H7 (cell line): ENCODE measurements around the gene PCDH9. TPM values are rescaled to one million over a fixed set of nuclear protein-coding genes. Genes with fewer than 3 reads are reported as not detected.
A peak's percentile ranks its signal among the peaks of the same experiment; 100 is the strongest.

ENCODE experiments used
- DNase-seq: peaks from one replicate; pipeline ENCODE4 v3.0.0; 2012
- H3K27me3 ChIP-seq: 2 replicates; pipeline ENCODE4 v1.6.0; 2011; ENCODE audit warnings: mild to moderate bottlenecking, low read length; ENCODE audit not compliant: control insufficient read depth, insufficient read depth
- H3K36me3 ChIP-seq: replicated peaks from 2 replicates; pipeline ENCODE4 v1.5.1; 2011; ENCODE audit warnings: low read length; ENCODE audit not compliant: control insufficient read depth, insufficient read depth
- H3K4me3 ChIP-seq: 2 replicates; pipeline ENCODE4 v1.5.1; 2011; ENCODE audit warnings: low read depth, mild to moderate bottlenecking, control low read depth, low read length, moderate library complexity; ENCODE audit not compliant: insufficient read depth
- total RNA-seq: library from RNA; depleted of rRNA; stranded (reverse); fragments of >200 nt; shearing (Covaris generic); gene quantifications from 2 replicates; pipeline ENCODE4 v1.2.3, GENCODE V29; 2014

The PCDH9 gene
- total RNA-seq, 1 experiment from 2014 or later, result 0.14 TPM

DNA sequence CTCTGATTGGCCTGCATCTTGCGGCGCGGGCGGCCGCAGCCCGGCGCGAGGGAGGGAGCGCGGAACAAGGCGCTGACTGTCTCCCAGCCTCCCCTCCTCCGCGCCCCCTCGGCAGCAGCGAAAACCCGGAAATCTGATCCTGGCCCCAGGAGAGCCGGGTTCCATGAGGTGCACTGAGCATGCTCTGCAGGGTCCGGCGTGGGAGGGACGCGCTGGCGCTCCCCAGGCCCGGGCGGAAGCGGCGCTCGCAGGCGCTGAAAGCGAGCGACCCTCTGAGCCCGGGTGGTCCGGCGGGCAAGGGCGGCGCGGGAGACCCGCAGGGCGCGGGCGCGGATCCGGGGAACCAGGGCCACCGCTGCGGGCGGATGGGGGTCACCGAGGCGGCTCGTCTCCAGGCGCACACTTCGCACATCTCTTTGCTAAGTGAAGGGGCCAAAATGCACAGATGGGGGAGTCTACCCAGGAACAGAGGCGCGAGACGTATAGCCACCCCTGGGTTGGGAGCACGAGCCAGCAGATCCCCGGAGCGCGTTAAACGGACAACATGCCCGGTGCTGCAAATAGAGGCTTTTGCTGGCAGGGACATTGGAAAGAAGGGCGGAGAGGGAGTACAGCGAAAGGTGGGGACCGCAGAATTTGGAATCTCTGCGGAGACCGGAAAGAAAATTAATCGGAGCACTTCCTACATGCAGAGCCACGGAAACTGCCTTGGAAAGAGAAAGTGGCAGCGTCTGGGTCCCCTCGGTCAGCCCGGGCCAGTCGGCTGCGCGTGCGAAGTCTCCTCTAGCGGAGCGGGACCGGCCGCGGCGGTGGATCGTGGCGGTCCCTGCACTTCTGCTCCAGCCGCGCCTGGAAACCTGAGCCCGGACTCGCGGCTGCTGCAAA is 510 bp upstream of the PCDH9 start:
- Histone ChIP-seq H3K36me3 (no peaks in the 10 kb centered on the region), H3K27me3 (peaks cover 23% of the 10 kb centered on the region), H3K4me3 (peak overlapping the region; percentile 65)
- DNase-seq, result peak; percentile 93

DNA sequence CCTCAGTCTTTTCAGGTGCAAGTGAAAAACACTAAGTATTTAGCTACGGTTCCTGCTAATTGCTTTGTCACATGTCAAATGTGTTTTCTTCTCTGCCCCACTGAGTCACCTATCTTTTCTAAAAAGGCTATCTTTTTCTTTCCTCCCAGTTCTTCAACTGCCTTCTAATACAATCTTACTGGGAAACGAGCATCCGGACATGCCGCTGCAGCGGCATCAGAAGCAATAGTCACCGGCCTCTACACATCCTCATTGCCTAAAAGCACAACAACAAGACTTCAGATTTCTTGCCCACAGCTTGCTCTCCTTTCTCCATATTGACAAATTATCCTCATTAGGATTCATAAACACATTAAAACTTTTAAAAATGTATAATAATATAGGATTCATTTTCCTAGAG is 1.2 kb downstream of the PCDH9 start:
- H3K4me3 ChIP-seq, result no peak overlapping the region
- peaks cover 23% of the 10 kb centered on the region for H3K27me3 ChIP-seq
- no peak for DNase-seq
- H3K36me3 ChIP-seq, result no peaks in the 10 kb centered on the region

DNA sequence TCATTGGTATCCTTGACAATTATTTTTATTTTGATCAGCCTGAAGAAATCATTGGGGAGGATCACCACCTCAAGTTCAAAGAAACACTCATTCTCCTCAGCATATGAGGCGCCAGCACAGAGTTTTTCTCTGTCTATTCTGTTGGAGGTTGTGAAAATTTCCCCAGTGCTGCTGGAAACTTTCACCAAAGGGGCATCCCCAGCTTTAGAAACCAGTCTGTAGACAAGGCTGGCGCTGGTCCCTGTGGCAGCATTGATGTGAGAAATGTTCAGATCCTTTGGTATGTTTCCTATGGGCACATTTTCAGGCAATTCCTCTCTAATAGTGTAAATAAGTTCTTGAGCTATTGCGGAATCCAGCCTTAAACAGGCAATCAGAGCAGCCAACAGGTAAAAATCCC is 2.1 kb downstream of the PCDH9 start:
- DNase-seq, result no peak
- Histone ChIP-seq H3K36me3 (no peaks in the 10 kb centered on the region), H3K27me3 (peaks cover 23% of the 10 kb centered on the region), H3K4me3 (no peak overlapping the region)

DNA sequence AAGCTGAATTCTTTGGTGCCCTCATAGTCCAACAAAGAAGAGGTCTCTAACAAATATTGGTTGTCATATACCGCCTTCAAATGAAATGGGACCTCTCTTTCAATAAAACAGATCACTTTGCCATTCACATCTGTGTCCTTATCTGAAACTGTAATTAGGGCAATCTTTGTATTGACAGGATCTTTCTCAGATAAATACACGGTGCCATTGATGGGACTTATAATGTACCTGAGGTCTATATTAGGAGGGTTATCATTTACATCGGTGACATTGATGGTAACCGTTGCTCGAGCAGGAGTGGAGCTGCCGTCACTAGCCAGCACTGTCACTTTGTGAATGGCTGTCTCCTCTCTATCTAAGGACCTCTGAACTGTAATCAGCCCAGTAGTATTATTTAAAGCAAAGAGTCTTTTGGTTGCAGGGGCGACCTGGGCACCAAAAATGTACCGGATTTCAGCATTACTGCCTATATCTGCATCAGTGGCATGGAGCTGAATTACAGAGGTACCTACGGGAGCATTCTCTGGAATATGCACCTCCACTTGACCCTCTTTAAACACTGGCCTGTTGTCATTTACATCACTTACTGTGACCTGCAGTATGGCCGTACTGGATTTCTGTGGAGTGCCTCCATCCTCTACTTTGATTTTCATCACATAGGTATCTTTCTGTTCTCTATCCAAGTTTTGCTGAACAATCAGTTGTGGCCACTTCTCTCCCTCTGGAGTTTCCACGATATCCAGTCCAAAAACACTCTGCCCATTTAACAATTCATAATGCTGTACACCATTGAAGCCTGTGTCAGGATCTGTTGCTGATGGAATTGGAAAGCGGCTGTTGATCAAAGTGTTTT is 2.8 kb downstream of the PCDH9 start:
- Histone ChIP-seq H3K27me3 (peaks cover 23% of the 10 kb centered on the region), H3K36me3 (no peaks in the 10 kb centered on the region), H3K4me3 (no peak overlapping the region)
- DNase-seq, result no peak

DNA sequence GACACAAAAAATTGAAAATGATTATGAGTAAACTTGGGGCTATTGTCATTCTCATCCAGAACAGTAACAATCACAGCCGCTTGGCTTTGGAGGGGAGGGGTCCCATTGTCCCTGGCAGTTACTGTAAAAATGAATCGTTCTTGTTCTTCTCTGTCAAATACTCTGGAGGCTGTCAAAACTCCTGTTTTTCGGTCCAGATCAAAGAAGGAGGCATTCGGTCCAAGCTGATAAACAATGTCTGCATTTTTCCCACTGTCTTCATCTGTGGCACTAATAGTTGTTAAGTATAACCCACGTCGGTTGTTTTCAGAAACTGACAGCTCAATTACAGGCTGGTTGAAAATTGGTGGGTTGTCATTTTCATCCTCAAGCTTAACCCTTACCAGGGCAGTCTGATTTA is 3.4 kb downstream of the PCDH9 start:
- Histone ChIP-seq H3K36me3 (no peaks in the 10 kb centered on the region), H3K27me3 (peaks cover 23% of the 10 kb centered on the region), H3K4me3 (no peak overlapping the region)
- DNase-seq, result no peak

DNA sequence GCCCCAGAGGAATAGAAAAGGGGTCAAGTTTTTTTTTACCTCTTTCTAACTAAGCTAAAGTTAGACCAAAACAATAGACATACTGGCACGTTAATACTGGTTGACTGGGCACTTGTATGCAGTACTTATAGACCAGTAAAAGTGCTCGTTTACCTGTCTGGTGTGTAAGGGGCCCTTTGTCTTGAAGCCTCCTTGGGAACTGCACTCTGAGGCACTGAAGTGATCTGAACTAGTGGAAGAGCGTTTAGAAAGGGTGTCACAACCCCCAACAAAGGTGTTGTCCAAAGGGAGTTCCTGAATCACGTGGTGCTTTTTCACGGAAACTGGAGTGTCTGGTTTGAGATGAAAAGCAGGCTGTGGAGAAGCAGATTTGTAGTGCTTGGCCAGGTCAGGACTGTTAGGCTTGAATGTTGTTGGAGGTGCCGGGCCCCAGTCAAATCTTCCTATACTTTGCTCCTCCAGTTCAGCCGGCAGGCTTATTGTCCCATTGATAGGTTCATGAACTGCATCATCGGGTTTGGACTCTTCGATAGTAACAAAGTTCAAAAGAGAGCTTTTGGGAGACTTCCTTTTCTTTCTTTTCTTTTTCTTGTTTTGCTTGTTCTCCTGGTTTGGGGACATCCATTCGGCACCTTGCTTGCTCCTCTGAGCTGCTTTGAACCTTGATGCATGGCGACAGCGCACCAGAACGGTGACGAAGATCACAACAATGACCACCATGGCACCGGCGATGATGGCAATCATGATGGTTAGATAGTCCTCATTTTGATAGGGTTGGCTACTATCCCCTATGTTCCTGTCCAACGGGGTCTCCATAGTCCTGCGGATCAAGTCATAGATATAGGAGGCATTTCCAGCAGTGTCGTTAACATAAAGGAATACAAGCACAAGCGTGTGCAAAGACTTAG is 4.6 kb downstream of the PCDH9 start:
- no peak for DNase-seq
- Histone ChIP-seq H3K27me3 (peaks cover 23% of the 10 kb centered on the region), H3K4me3 (no peak overlapping the region), H3K36me3 (no peaks in the 10 kb centered on the region)

DNA sequence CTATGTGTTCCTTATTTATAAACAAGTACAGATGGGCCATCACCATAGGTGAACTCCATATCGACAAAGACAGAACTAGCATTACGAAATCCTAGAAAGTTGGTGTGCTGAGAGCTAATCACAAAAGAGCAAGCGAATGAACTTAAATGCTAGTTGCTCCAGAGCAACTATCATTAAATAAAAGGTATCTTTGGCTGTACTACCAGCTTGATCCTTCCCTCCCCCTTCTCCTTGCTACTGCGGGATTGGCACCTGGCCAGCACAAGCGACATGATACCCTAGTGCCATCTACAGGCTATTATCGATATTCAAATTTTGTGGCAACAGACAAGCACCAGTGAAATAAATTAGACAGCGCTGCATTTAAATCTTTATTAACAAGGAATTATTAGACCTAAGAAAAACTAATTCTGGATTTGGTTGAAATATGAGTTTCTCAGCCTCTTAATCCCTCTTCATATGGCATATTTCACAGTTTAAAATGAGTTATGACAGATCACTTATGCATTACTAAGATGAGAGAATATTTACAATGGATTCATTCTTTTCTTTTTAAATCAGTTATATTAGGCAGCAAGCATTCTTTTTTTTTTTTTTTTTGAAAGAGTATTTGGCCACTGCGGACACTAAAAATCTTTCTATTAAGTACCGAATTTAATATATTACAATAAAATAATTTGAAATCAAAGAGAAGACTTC is 5.8 kb downstream of the PCDH9 start:
- Histone ChIP-seq H3K27me3 (peaks cover 16% of the 10 kb centered on the region), H3K4me3 (no peak overlapping the region), H3K36me3 (no peaks in the 10 kb centered on the region)
- DNase-seq, result peak; percentile 41

DNA sequence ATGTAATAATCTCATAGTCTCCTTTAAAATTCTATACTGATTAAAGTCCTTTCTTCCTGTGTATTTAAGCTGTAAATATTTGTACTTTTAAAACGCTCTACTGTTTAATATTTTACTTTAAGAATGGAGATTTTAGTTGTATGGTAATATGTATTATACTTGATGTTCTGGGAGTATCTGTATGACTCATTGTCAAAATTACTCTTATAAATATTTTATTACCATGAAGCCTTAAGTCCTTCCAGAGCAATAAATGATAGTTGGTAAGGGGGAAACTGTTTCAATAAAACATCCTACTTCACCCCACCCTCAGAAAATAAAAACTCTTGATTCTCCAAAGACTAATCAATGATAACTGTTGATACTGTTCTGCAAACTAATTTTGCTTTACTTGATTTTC is 6.4 kb downstream of the PCDH9 start:
- Histone ChIP-seq H3K4me3 (no peak overlapping the region), H3K27me3 (peaks cover 13% of the 10 kb centered on the region; the same call in 1 of the 2 replicates), H3K36me3 (no peaks in the 10 kb centered on the region)
- DNase-seq, result no peak

DNA sequence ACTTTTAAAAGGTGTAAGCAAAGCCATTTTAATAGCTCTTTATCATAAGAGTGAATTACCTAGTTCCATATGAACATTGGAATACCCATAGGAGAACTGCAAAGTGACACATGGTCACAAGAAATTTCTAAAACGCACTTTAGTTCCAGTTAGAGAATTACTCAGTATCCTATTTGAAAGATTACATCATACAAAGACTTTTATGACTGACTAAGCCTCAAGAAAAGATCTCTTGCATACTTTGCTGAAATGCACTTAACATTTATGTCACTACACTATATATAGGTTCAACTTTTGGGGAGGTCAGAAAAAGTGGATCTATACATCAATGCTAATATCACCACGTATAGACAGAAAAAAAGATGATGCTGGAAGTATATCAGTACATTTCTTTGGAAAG is 7.1 kb downstream of the PCDH9 start:
- H3K27me3 ChIP-seq, result peaks cover 8% of the 10 kb centered on the region; the same call in 1 of the 2 replicates
- H3K36me3 ChIP-seq, result no peaks in the 10 kb centered on the region
- no peak for DNase-seq
- no peak overlapping the region for H3K4me3 ChIP-seq

DNA sequence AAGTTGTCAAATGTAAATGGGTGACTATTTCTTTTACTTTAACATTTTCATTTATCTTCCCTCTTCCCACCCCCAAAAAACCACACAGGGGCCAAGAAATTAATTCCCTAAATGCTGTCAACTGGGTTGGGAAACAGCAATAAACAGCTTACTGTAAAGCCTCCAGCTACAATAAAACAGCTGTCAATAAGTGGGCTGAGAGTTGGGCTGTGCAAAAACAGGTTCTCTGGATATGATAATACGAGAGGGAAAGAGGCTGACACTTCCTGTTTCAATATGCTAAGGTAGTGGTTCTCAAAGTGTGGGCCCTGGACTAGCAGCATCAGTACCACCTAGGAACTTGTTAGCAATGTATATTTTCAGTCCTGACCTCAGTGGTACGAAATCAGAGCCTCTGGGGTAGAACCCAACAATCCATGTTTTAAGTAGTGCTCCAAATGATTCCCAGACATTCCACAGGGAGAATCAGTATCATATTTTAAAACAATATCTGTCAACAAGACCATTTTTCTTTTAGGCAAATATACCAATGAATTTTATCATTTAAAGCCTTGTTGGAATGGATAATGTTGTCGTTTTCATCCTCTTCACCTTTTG is 8.4 kb downstream of the PCDH9 start:
- no peak for DNase-seq
- no peaks in the 10 kb centered on the region; the same call in 1 of the 2 replicates for H3K27me3 ChIP-seq
- no peak overlapping the region for H3K4me3 ChIP-seq
- H3K36me3 ChIP-seq, result no peaks in the 10 kb centered on the region

DNA sequence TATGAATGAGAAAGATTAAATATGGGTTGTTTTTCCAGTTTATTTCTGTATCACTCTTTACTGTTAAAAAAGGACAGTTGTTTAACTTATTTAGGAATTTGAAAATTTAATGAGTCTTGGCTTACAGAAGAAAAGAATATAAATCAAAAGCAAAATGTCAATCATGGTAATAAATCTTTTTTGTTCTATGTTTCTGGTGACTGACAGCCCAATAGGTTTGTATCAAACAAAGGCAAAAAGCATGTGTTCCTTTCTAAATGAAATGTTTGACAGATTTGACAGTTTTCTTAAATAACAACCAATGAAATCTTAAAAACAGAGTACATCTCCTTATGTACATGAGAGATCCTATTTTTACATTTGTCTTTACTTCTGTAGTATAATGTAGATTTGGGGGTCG is 11.0 kb downstream of the PCDH9 start:
- Histone ChIP-seq H3K27me3 (no peaks in the 10 kb centered on the region), H3K36me3 (no peaks in the 10 kb centered on the region), H3K4me3 (no peak overlapping the region)
- DNase-seq, result no peak

DNA sequence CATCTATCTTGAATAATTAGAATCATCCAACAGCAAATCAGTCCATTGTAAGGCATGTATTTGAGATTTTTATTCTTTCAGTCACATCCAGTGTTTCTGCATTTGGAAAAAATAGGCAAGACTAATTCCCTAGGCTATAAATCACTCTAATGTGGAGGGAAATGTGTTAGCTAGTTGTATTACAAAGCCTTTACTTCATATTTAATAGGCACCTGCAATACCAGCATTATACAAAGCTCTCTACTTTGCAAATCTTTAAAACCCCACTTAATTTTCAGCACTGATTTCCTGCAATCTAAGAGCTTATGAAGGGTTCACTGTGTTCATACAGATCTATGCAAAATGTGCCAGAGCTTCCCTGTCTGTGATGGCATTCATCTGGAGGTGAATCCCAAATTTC is 12.3 kb downstream of the PCDH9 start:
- H3K27me3 ChIP-seq, result no peaks in the 10 kb centered on the region
- no peaks in the 10 kb centered on the region for H3K36me3 ChIP-seq
- DNase-seq, result no peak
- H3K4me3 ChIP-seq, result no peak overlapping the region

DNA sequence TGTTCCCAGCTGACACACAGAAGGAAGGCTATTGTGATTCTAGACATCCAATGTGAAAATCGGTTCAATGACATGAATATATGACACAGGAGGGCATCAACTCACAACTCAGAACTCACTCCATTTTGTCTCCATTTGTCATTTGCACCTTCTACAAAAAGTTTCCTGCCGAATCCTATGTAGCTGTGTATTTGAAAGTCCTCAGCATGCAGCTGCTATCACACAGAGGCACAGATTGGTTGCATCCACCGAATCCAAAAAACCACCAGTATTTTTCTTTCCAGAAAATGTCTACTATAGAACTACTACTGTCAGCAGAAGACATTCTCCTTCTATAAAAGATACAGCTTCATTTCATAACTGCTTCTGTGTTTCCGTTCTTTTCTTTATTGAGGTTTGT is 13.3 kb downstream of the PCDH9 start:
- DNase-seq, result no peak
- Histone ChIP-seq H3K36me3 (no peaks in the 10 kb centered on the region), H3K27me3 (no peaks in the 10 kb centered on the region), H3K4me3 (no peak overlapping the region)
